Lower leg skin (tissue), 4 donors: Measurements from ENCODE around the gene CNTN4. TPM values are rescaled to one million over a fixed set of nuclear protein-coding genes. Genes with fewer than 3 reads are reported as not detected.

Source experiments
- DNase-seq, 2 donors: peaks; one replicate each; pipeline ENCODE4 v3.0.0-alpha.2; 2019; ENCODE audit warnings: low spot score in 2 of 2
- H3K4me3 ChIP-seq: fragments of 200-600 bp; sonication (generic); 2 replicates; pipeline ENCODE4 v1.5.1; 2017; ENCODE audit warnings: mild to moderate bottlenecking, low read depth; ENCODE audit not compliant: poor library complexity, severe bottlenecking
- CTCF ChIP-seq, 3 donors: fragments of 450-650 bp; IDR thresholded peaks; one replicate each; pipeline ENCODE4 v1.5.1; 2016; ENCODE audit warnings: antibody characterized with exemption in 3 of 3, mild to moderate bottlenecking in 3 of 3, moderate library complexity in 2 of 3
- POLR2A ChIP-seq, 2 donors: fragments of 450-650 bp; IDR thresholded peaks; one replicate each; pipeline ENCODE4 v1.6.1; 2016 to 2017; ENCODE audit warnings: antibody characterized with exemption in 2 of 2, mild to moderate bottlenecking in 1 of 2, moderate library complexity in 1 of 2
- WGBS, 2 donors: methylation state at CpG; one replicate each; pipeline ENCODE4 v1.1.5; 2018; 5-methylcytosine and 5-hydroxymethylcytosine counted together
- intact Hi-C: fragments of 100-400 bp; cut with DNase I; formaldehyde crosslinking; loops from one replicate; pipeline ENCODE4 v1.15.0; 2023; ENCODE audit warnings: low total_unique reads
- total RNA-seq, 4 donors: library from RNA; depleted of rRNA; stranded (reverse); fragments of >200 nt; gene quantifications; one replicate each; pipeline ENCODE4 v1.1.0, GENCODE V29; 2016

CNTN4 gene
- total RNA-seq, 4 donors from 2014 or later: 1.8 to 6.1 (median 2.6) TPM

DNA sequence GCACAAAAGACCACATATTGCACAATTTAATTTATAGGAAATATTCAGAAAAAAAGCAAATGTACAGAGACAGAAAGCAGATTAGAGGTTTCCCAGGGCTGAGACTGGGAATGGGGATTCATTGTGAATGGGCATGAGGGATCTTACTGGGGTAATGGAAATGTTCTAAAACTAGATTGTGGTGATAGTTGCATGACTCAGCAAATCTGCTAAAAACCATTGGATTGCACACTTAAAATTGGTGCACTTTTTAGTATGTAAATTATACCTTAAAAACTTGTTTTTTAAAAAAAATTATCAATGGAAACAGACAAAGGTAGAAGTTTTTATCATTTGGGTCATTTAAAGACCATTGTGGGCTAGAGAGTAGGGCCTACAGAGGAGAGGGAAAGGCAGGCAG, 780.9 kb downstream of the CNTN4 start:
- TF ChIP-seq CTCF (IDR thresholded peaks at IDR 0.05) (no peak), POLR2A (IDR thresholded peaks at IDR 0.05) (no peak)
- no peak for DNase-seq
- intact Hi-C loops: loop anchor here (2.0 kb wide), 1 partner anchor 73 kb away; no protein-coding TSS in a partner anchor

GRCh38 chr3:2880218-2880756, 781.6 kb downstream of the CNTN4 start:
- intact Hi-C loops: no loop called here
- 83 to 87% methylated on average over 7 of the region's 7 CpGs for WGBS, 2 donors
- TF ChIP-seq CTCF (IDR thresholded peaks at IDR 0.05) (no peak), POLR2A (IDR thresholded peaks at IDR 0.05) (no peak)
- no peak overlapping the region for H3K4me3 ChIP-seq
- no peak for DNase-seq

More for the DNA sequence above, 780.9 kb downstream of the CNTN4 start:
- H3K4me3 ChIP-seq: no peak overlapping the region

GRCh38 chr3:2883283-2883682, 784.6 kb downstream of the CNTN4 start:
- no peak overlapping the region for H3K4me3 ChIP-seq
- no peak for TF ChIP-seq CTCF (IDR thresholded peaks at IDR 0.05)
- TF ChIP-seq POLR2A (IDR thresholded peaks at IDR 0.05): no peak
- intact Hi-C loops: no loop called here
- no peak for DNase-seq
- 94 to 96% methylated on average over 3 of the region's 3 CpGs for WGBS, 2 donors

DNA sequence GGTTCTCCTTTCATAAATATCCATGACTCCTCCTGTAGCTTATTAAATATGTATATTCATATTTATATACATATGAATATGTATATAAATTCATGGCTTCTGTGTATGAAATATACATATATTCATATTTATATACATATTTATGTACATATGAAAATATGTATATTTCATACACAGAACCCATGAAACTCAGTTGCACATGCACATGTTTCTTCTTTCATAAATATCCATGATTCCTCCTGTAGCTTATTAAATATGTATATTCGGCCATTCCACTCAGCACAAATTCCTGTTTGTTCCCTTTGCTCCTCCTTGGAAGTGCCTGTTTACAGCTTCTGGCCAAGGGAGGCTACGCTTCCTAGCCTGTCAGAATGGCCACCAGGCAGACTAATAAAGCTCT, 789.9 kb downstream of the CNTN4 start:
- TF ChIP-seq POLR2A (IDR thresholded peaks at IDR 0.05) (no peak), CTCF (IDR thresholded peaks at IDR 0.05) (no peak)
- WGBS, 2 donors: 85 to 87% methylated on average over 2 of the region's 2 CpGs

DNA sequence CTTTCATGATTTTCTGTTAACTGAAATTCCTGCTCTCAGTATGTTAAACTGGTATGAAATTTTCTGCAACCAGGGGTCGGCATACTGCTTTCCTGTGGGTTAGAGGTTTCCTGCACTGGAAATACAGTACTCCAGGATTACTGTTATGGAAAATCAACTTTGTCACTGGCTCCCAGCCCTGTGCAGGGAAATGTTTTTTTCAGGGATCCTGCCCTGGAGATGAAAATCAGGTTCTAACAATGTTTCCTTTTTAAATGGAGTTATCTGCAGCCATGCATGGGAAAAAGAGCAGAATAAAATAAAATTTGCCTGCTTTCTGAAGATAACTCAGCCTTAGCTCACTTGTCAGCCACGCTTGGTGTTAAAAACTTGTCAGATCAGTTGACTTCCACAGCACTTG, 791.1 kb downstream of the CNTN4 start:
- DNase-seq: no peak
- WGBS, 2 donors: 60 to 72% methylated on average over 2 of the region's 2 CpGs
- H3K4me3 ChIP-seq: no peak overlapping the region
- intact Hi-C loops: no loop called here
- no peak for TF ChIP-seq POLR2A (IDR thresholded peaks at IDR 0.05)
- TF ChIP-seq CTCF (IDR thresholded peaks at IDR 0.05): no peak

More for the DNA sequence above, 789.9 kb downstream of the CNTN4 start:
- intact Hi-C loops: no loop called here
- H3K4me3 ChIP-seq: no peak overlapping the region
- no peak for DNase-seq

- H3K4me3 ChIP-seq: no peak overlapping the region
- no peak for DNase-seq
- WGBS, 2 donors: 71 to 78% methylated on average over 3 of the region's 3 CpGs
- TF ChIP-seq CTCF (IDR thresholded peaks at IDR 0.05) (no peak), POLR2A (IDR thresholded peaks at IDR 0.05) (no peak)
- intact Hi-C loops: no loop called here
These were observed 797.8 kb downstream of the CNTN4 start for GRCh38 chr3:2896308-2896939.
